ENCODE data around the gene LZTS3. TPM values are rescaled to one million over a fixed set of nuclear protein-coding genes. Genes with fewer than 3 reads are reported as not detected.
"Not testable (repeated sequence)": the region's sequence is repeated elsewhere in the genome, so short reads cannot be mapped to it uniquely, and the experiment has no call there.

The LZTS3 gene
- total and polyA plus RNA-seq, 10 of the 15 experiments (the other 5 are each of a cell fraction or from before 2014, with no cell fraction given) = 0.03 to 0.90 (median 0.22) TPM

DNA sequence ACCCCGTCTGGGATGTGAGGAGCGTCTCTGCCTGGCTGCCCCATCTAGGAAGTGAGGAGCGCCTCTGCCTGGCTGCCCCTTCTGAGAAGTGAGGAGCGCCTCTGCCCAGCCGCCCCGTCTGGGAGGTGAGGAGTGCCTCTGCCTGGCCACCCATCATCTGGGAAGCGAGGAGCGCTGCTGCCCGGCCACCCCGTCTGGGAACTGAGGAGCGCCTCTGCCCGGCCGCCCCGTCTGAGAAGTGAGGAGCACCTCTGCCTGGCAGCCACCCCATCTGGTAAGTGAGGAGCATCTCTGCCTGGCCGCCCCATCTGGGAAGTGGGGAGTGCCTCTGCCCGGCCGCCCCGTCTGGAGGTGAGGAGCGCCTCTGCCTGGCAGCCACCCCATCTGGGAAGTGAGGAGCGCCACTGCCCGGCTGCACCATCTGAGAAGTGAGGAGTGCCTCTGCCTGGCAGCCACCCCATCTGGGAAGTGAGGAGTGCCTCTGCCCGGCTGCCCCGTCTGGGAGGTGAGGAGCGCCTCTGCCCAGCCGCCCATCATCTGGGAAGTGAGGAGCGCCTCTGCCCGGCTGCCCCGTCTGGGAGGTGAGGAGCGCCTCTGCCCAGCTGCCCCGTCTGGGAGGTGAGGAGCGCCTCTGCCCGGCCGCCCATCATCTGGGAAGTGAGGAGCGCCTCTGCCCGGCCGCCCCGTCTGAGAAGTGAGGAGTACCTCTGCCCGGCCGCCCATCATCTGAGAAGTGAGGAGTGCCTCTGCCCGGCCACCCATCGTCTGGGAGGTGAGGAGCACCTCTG is 48.4 kb downstream of the LZTS3 start:
- FAIRE-seq; in situ Hi-C loops (cut with MboI): not testable (repeated sequence)

DNA sequence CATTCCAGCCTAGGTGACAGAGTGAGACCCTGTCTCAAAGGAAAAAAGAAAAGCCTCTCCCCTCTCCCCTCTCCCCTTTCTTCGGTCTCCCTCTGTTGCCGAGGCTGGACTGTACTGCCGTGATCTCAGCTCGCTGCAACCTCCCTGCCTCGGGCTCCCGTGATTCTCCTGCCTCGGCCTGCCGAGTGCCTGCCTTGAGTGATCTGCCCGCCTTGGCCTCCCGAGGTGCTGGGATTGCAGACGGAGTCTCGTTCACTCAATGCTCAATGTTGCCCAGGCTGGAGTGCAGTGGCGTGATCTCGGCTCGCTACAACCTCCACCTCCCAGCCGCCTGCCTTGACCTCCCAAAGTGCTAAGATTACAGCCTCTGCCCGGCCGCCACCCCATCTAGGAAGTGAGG is 49.2 kb downstream of the LZTS3 start:
- CTCF ChIA-PET; H3K27ac ChIP-seq (ENCODE audit: control insufficient read depth, insufficient read depth); intact Hi-C loops (cut with micrococcal nuclease; ENCODE audit: unreplicated experiment); H3K4me2 ChIP-seq (ENCODE audit: control insufficient read depth, insufficient read depth); H3K9ac ChIP-seq (ENCODE audit: control insufficient read depth, insufficient read depth, low read length); DNase-seq (ENCODE audit: low read depth, low spot score); H3K4me1 ChIP-seq (ENCODE audit: control insufficient read depth, insufficient read depth, low read length); BruUV-seq (replicated peaks); POLR2A ChIA-PET; H3K36me3 ChIP-seq (ENCODE audit: control insufficient read depth in 2 of 2, insufficient read depth in 2 of 2, low read length in 1 of 2); FAIRE-seq; H3K9me3 ChIP-seq (replicated peaks; ENCODE audit: control insufficient read depth, insufficient read depth, low read length); H2AFZ ChIP-seq (ENCODE audit: control insufficient read depth, low read depth, low read length); in situ Hi-C loops (cut with MboI); SMC1A ChIA-PET (ENCODE audit: uncharacterized antibody, unreplicated experiment); H3K79me2 ChIP-seq (ENCODE audit: control insufficient read depth, insufficient read depth, low read length); H3K27me3 ChIP-seq (replicated peaks in 1 of 2; ENCODE audit: control insufficient read depth in 2 of 2, insufficient read depth in 2 of 2, low read length in 1 of 2); RAD21 ChIA-PET (ENCODE audit: unreplicated experiment); ATAC-seq; H3K4me3 ChIP-seq; H4K20me1 ChIP-seq (ENCODE audit: control insufficient read depth, insufficient read depth): not testable (repeated sequence)
- over 99% methylated on average over 16 of the region's 18 CpGs for WGBS (ENCODE audit: insufficient coverage, insufficient replicate concordance, low lambda C conversion rate, missing lambda C conversion rate)

More for the DNA sequence above, 48.4 kb downstream of the LZTS3 start:
- POLR2A ChIA-PET; BruUV-seq (replicated peaks); H3K27ac ChIP-seq (ENCODE audit: control insufficient read depth, insufficient read depth); intact Hi-C loops (cut with micrococcal nuclease; ENCODE audit: unreplicated experiment); H3K9me3 ChIP-seq (replicated peaks; ENCODE audit: control insufficient read depth, insufficient read depth, low read length); H4K20me1 ChIP-seq (ENCODE audit: control insufficient read depth, insufficient read depth); SMC1A ChIA-PET (ENCODE audit: uncharacterized antibody, unreplicated experiment); H3K27me3 ChIP-seq (replicated peaks in 1 of 2; ENCODE audit: control insufficient read depth in 2 of 2, insufficient read depth in 2 of 2, low read length in 1 of 2); H3K36me3 ChIP-seq (ENCODE audit: control insufficient read depth in 2 of 2, insufficient read depth in 2 of 2, low read length in 1 of 2); H3K4me2 ChIP-seq (ENCODE audit: control insufficient read depth, insufficient read depth); CTCF ChIA-PET; H2AFZ ChIP-seq (ENCODE audit: control insufficient read depth, low read depth, low read length); H3K4me3 ChIP-seq; H3K4me1 ChIP-seq (ENCODE audit: control insufficient read depth, insufficient read depth, low read length); H3K79me2 ChIP-seq (ENCODE audit: control insufficient read depth, insufficient read depth, low read length); DNase-seq (ENCODE audit: low read depth, low spot score); H3K9ac ChIP-seq (ENCODE audit: control insufficient read depth, insufficient read depth, low read length); ATAC-seq; RAD21 ChIA-PET (ENCODE audit: unreplicated experiment): not testable (repeated sequence)
- WGBS (ENCODE audit: insufficient coverage, insufficient replicate concordance, low lambda C conversion rate, missing lambda C conversion rate) = 97% methylated on average over 38 of the region's 41 CpGs
